IMR-90 (cell line): ENCODE results near the gene HOXA2.

Source experiments
- CHD1 ChIP-seq: IDR thresholded peaks from 2 replicates; pipeline ENCODE4 v1.6.1; 2012; ENCODE audit warnings: low read depth, low read length, improper control_type of control experiment
- MAZ ChIP-seq: IDR thresholded peaks from 2 replicates; pipeline ENCODE4 v1.6.1; 2012; ENCODE audit warnings: low read depth, mild to moderate bottlenecking, low read length, improper control_type of control experiment, moderate library complexity, borderline replicate concordance
- MXI1 ChIP-seq: IDR thresholded peaks from 2 replicates; pipeline ENCODE4 v1.6.1; 2012; ENCODE audit warnings: low read depth, mild to moderate bottlenecking, low read length, moderate library complexity, borderline replicate concordance
- POLR2A ChIP-seq: IDR thresholded peaks from 2 replicates; pipeline ENCODE4 v1.6.1; 2012; ENCODE audit warnings: mild to moderate bottlenecking, low read depth, low read length
- RAD21 ChIP-seq: IDR thresholded peaks from 2 replicates; pipeline ENCODE4 v1.6.1; 2012; ENCODE audit warnings: low read length, improper control_type of control experiment
- RFX5 ChIP-seq: IDR thresholded peaks from 2 replicates; pipeline ENCODE4 v1.8.0; 2012; ENCODE audit warnings: low read depth, mild to moderate bottlenecking, low read length, moderate library complexity
- SMC3 ChIP-seq: fragments of 150-350 bp; IDR thresholded peaks from 2 replicates; pipeline ENCODE4 v1.6.1; 2016; ENCODE audit warnings: low read depth, mild to moderate bottlenecking, antibody characterized with exemption, low read length, moderate library complexity
- TF ChIP-seq, protein P1 (sequence below): conservative IDR thresholded peaks from 2 replicates; pipeline ENCODE4 v1.5.1; 2012; ENCODE audit warnings: mild to moderate bottlenecking, low read depth, low read length, improper control_type of control experiment

DNA sequence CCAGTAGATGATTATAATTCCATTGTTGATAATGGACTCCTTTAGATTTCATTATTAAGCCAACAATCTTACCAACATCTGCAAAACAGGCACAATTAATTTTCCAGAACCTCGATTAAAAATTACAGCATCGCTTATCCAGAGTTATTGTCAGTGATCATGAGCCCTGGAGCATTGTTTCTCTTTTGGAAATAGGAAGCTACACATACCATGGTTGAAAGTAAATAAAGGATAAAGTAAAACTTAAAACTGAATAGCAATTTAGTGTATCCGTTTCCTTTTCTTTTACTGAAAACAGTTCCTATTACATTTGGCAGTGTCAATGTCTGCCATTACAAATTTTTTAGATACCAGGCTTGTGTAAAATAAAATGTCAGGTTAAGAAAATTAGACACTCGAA lies 9.9 kb upstream of the HOXA2 start:
- TF ChIP-seq MXI1, result no peak
- TF ChIP-seq, protein P1, sequence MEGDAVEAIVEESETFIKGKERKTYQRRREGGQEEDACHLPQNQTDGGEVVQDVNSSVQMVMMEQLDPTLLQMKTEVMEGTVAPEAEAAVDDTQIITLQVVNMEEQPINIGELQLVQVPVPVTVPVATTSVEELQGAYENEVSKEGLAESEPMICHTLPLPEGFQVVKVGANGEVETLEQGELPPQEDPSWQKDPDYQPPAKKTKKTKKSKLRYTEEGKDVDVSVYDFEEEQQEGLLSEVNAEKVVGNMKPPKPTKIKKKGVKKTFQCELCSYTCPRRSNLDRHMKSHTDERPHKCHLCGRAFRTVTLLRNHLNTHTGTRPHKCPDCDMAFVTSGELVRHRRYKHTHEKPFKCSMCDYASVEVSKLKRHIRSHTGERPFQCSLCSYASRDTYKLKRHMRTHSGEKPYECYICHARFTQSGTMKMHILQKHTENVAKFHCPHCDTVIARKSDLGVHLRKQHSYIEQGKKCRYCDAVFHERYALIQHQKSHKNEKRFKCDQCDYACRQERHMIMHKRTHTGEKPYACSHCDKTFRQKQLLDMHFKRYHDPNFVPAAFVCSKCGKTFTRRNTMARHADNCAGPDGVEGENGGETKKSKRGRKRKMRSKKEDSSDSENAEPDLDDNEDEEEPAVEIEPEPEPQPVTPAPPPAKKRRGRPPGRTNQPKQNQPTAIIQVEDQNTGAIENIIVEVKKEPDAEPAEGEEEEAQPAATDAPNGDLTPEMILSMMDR, result no peak
- TF ChIP-seq POLR2A, result no peak
- TF ChIP-seq MAZ, result no peak
- TF ChIP-seq SMC3, result no peak
- TF ChIP-seq RFX5, result no peak
- TF ChIP-seq RAD21, result no peak
- no peak for TF ChIP-seq CHD1
